GM12878 (cell line): Measurements from ENCODE around the gene SF3B4. TPM values are rescaled to one million over a fixed set of nuclear protein-coding genes. Genes with fewer than 3 reads are reported as not detected.

Source experiments
- ATAC-seq: fragments of 200-7000 bp; cut with Tn5 transposase; 3 replicates; pipeline ENCODE4 v1.9.1; 2020; ENCODE audit warnings: mild to moderate bottlenecking, moderate library complexity
- BruUV-seq: library from RNA; stranded (reverse); fragments of 400-500 nt; replicated peaks from 2 replicates; lab custom pipeline; 2021; lab: Mats Ljungman, UMichigan
- CTCF ChIA-PET: fragments of 300-600 bp; sonication (Branson Sonifier 250); formaldehyde crosslinking; extraction: SDS; loops from one replicate; lab custom pipeline; 2021; ENCODE audit warnings: inconsistent platforms; lab: Yijun Ruan, JAX
- POLR2A ChIA-PET: fragments of 350-600 bp; formaldehyde crosslinking; extraction: SDS; loops from one replicate; lab custom pipeline; 2021; ENCODE audit warnings: inconsistent platforms; lab: Charles Lee
- RAD21 ChIA-PET: fragments of 300-600 bp; sonication (Branson Sonifier 250); formaldehyde crosslinking; loops from one replicate; lab custom pipeline; 2023; ENCODE audit warnings: antibody characterized with exemption; ENCODE audit not compliant: unreplicated experiment; lab: Charles Lee
- SMC1A ChIA-PET: fragments of 300-600 bp; sonication (Branson Sonifier 250); formaldehyde crosslinking; loops from one replicate; lab custom pipeline; 2023; ENCODE audit not compliant: unreplicated experiment, uncharacterized antibody; lab: Charles Lee
- DNase-seq: peaks from one replicate; pipeline ENCODE4 v3.0.0-alpha.2; 2011; ENCODE audit warnings: low read depth, low spot score
- FAIRE-seq: peaks from 3 replicates; lab custom pipeline; 2011; peaks lifted over from hg19 to GRCh38; lab: Jason Lieb, UNC
- H2AFZ ChIP-seq: 2 replicates; pipeline ENCODE4 v1.6.0; 2011; ENCODE audit warnings: low read depth, low read length, control low read depth; ENCODE audit not compliant: control insufficient read depth
- H3K27ac ChIP-seq: 2 replicates; pipeline ENCODE4 v1.5.1; 2011; ENCODE audit warnings: control low read depth; ENCODE audit not compliant: control insufficient read depth, insufficient read depth
- H3K27me3 ChIP-seq, 2 experiments: replicated peaks in 1 of 2; 2 replicates each; pipeline versions ENCODE4 v1.6.0 to v1.6.1; 2011; ENCODE audit warnings: low read length in 1 of 2; ENCODE audit not compliant: control insufficient read depth in 2 of 2, insufficient read depth in 2 of 2
- H3K36me3 ChIP-seq, 2 experiments: 2 replicates each; pipeline ENCODE4 v1.5.1; 2011; ENCODE audit warnings: low read length in 1 of 2; ENCODE audit not compliant: control insufficient read depth in 2 of 2, insufficient read depth in 2 of 2
- H3K4me1 ChIP-seq: 2 replicates; pipeline ENCODE4 v1.6.1; 2011; ENCODE audit warnings: mild to moderate bottlenecking, low read length, moderate library complexity, mixed read lengths; ENCODE audit not compliant: control insufficient read depth, insufficient read depth
- H3K4me2 ChIP-seq: 2 replicates; pipeline ENCODE4 v1.6.0; 2011; ENCODE audit warnings: control low read depth; ENCODE audit not compliant: control insufficient read depth, insufficient read depth
- H3K4me3 ChIP-seq: fragments of 200-600 bp; sonication (generic); 2 replicates; pipeline ENCODE4 v1.5.1; 2016
- H3K79me2 ChIP-seq: 2 replicates; pipeline ENCODE4 v1.6.0; 2011; ENCODE audit warnings: low read length; ENCODE audit not compliant: control insufficient read depth, insufficient read depth
- H3K9ac ChIP-seq: 2 replicates; pipeline ENCODE4 v1.8.0; 2011; ENCODE audit warnings: low read length, control low read depth, mixed read lengths; ENCODE audit not compliant: control insufficient read depth, insufficient read depth
- H3K9me3 ChIP-seq: replicated peaks from 3 replicates; pipeline ENCODE4 v1.5.1; 2011; ENCODE audit warnings: mild to moderate bottlenecking, low read length; ENCODE audit not compliant: control insufficient read depth, insufficient read depth
- H4K20me1 ChIP-seq: 2 replicates; pipeline ENCODE4 v1.6.0; 2011; ENCODE audit not compliant: control insufficient read depth, insufficient read depth
- EED ChIP-seq: sonication (generic); IDR thresholded peaks from 2 replicates; pipeline ENCODE4 v1.6.1; 2016; ENCODE audit warnings: antibody characterized with exemption, low read depth
- IKZF1 ChIP-seq: fragments of 450-650 bp; conservative IDR thresholded peaks from 2 replicates; pipeline ENCODE4 v1.6.1; 2017; ENCODE audit warnings: antibody characterized with exemption, mild to moderate bottlenecking
- TCF3 ChIP-seq: IDR thresholded peaks from 2 replicates; pipeline ENCODE4 v1.6.1; 2012; ENCODE audit warnings: low read depth, mild to moderate bottlenecking, low read length, borderline replicate concordance; ENCODE audit not compliant: insufficient read depth
- ZZZ3 ChIP-seq: IDR thresholded peaks from 2 replicates; pipeline ENCODE4 v1.6.1; 2011; ENCODE audit warnings: low read depth; ENCODE audit not compliant: control insufficient read depth, insufficient read length
- WGBS: methylation state at CpG from one replicate; pipeline ENCODE4 v1.1.6; 2016; ENCODE audit warnings: low lambda C conversion rate; ENCODE audit not compliant: insufficient replicate concordance, insufficient coverage; ENCODE audit errors: missing lambda C conversion rate; 5-methylcytosine and 5-hydroxymethylcytosine counted together
- in situ Hi-C: fragments of 300-500 bp; cut with MboI; formaldehyde crosslinking; loops from 9 replicates; pipeline ENCODE4 v1.14.3; 2018; ENCODE audit warnings: mixed read lengths
- intact Hi-C: fragments of 100-400 bp; cut with micrococcal nuclease; formaldehyde crosslinking; loops from one replicate; pipeline ENCODE4 v1.14.2; 2022; ENCODE audit not compliant: unreplicated experiment
- polyA plus RNA-seq, 11 experiments: library from polyadenylated mRNA; depleted of rRNA in 4 of 11; unstranded in 6 of 11; stranded (reverse) in 5 of 11; fragments of >200 nt; fragmentation: Nextera tagmentation in 4 of 11; fragmentation: Illumina TruSeq in 1 of 11; extraction: Ambion mirVana in 4 of 11; extraction: Trizol in 1 of 11; gene quantifications; 1 replicate in 1 of 11; 2 replicates in 10 of 11; pipeline versions ENCODE4 v1.2.1 to v1.2.3, GENCODE V29; 2011 to 2016; ENCODE audit warnings: inconsistent platforms in 2 of 11, missing spikeins in 2 of 11, low read depth in 1 of 11
- total RNA-seq, 4 experiments: library from RNA; depleted of rRNA in 3 of 4; stranded (reverse); fragments of >200 nt in 3 of 4; fragmentation: Illumina TruSeq in 1 of 4; extraction: Trizol in 1 of 4; gene quantifications; 2 replicates each; pipeline versions ENCODE4 v1.2.1 to v1.2.3, GENCODE V29; 2013 to 2021
- TF ChIP-seq, protein P1 (sequence below): fragments of 450-650 bp; formaldehyde crosslinking; IDR thresholded peaks from 2 replicates; pipeline ENCODE4 v1.4.0; 2020; ENCODE audit warnings: mild to moderate bottlenecking, moderate library complexity
- TF ChIP-seq, protein P2 (sequence below): IDR thresholded peaks from 2 replicates; pipeline ENCODE4 v1.6.1; 2012; ENCODE audit warnings: low read depth, low read length, improper control_type of control experiment
- TF ChIP-seq, protein P3 (sequence below): fragments of 150-350 bp; IDR thresholded peaks from 2 replicates; pipeline ENCODE4 v1.6.1; 2016; ENCODE audit warnings: low read depth, low read length

The SF3B4 gene
- total and polyA plus RNA-seq, 10 of the 15 experiments (the other 5 are each of a cell fraction or from before 2014, with no cell fraction given) = 1.9 to 146 (median 27.5) TPM

DNA sequence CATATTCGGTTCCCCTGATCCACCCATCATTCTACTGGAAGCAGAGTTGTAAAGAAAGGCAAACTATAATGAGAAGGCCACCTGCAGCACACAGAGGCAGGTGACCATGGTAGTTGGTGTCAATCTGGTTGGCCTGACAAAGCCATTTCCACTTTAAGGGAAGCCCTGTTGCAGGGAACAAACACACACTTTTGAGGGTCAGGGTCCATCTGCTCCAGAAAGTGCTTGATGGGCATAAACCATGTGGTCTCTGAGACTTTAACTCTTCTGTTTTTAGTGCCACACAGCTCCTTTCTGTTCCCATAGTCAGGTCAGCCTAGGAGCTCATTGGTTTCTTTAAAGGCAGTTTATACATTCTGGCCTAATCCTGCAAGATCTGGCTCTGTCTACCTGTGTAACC lies 45.7 kb downstream of the SF3B4 start:
- in situ Hi-C loops = no loop called here
- BruUV-seq = no TSS peak
- Histone ChIP-seq H3K9ac (no peak overlapping the region), H4K20me1 (no peaks in the 10 kb centered on the region), H3K9me3 (no peaks in the 10 kb centered on the region), H3K4me2 (no peak overlapping the region; the same call in 1 of the 2 replicates), H3K4me3 (no peak overlapping the region)
- intact Hi-C loops = no loop called here
- RAD21 ChIA-PET = no interaction called here
- SMC1A ChIA-PET = no interaction called here
- no peak for FAIRE-seq
- TF ChIP-seq, protein P1, sequence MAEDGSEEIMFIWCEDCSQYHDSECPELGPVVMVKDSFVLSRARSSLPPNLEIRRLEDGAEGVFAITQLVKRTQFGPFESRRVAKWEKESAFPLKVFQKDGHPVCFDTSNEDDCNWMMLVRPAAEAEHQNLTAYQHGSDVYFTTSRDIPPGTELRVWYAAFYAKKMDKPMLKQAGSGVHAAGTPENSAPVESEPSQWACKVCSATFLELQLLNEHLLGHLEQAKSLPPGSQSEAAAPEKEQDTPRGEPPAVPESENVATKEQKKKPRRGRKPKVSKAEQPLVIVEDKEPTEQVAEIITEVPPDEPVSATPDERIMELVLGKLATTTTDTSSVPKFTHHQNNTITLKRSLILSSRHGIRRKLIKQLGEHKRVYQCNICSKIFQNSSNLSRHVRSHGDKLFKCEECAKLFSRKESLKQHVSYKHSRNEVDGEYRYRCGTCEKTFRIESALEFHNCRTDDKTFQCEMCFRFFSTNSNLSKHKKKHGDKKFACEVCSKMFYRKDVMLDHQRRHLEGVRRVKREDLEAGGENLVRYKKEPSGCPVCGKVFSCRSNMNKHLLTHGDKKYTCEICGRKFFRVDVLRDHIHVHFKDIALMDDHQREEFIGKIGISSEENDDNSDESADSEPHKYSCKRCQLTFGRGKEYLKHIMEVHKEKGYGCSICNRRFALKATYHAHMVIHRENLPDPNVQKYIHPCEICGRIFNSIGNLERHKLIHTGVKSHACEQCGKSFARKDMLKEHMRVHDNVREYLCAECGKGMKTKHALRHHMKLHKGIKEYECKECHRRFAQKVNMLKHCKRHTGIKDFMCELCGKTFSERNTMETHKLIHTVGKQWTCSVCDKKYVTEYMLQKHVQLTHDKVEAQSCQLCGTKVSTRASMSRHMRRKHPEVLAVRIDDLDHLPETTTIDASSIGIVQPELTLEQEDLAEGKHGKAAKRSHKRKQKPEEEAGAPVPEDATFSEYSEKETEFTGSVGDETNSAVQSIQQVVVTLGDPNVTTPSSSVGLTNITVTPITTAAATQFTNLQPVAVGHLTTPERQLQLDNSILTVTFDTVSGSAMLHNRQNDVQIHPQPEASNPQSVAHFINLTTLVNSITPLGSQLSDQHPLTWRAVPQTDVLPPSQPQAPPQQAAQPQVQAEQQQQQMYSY (CRISPR knock-in tag) = no peak
- TF ChIP-seq, all 136 proteins: peak for 0
- POLR2A ChIA-PET = no interaction called here
- H3K27me3 ChIP-seq = no peaks in the 10 kb centered on the region
- whole genome bisulfite sequencing = 88% methylated on average over 1 of the region's 1 CpG
- CTCF ChIA-PET = no interaction called here
- DNase-seq (no peak), ATAC-seq (no peak)
- no peak overlapping the region for H2AFZ ChIP-seq
- peaks cover 17% of the 10 kb centered on the region for H3K79me2 ChIP-seq
- H3K4me1 ChIP-seq = no peaks in the 10 kb centered on the region
- no peaks in the 10 kb centered on the region for H3K36me3 ChIP-seq
- no peak overlapping the region for H3K27ac ChIP-seq

DNA sequence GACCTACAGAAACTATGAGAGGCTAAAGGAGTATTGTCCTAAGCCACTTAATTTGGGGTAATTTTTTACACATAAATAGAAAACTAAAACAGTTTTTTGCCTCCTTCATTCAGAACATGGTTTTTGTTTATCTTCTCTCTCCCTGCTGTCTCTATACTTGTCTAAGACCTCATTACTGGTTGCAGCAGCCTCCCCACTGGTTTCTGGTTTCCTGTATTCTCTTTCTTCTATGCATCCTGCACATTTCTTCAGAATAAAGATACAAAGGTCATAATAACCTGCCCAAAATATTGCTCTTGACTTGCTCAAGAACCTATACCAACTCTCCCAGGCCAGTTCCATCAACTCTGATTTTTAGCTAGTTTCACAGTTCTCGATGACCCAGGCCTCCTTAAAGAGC lies 48.0 kb downstream of the SF3B4 start:
- H3K4me3 ChIP-seq = no peak overlapping the region
- intact Hi-C loops = no loop called here
- FAIRE-seq (no peak), ATAC-seq (no peak), DNase-seq (no peak)
- no peak for TF ChIP-seq EED
- TF ChIP-seq IKZF1 = no peak
- TF ChIP-seq, protein P2, sequence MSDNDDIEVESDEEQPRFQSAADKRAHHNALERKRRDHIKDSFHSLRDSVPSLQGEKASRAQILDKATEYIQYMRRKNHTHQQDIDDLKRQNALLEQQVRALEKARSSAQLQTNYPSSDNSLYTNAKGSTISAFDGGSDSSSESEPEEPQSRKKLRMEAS = no peak
- TF ChIP-seq, protein P3, sequence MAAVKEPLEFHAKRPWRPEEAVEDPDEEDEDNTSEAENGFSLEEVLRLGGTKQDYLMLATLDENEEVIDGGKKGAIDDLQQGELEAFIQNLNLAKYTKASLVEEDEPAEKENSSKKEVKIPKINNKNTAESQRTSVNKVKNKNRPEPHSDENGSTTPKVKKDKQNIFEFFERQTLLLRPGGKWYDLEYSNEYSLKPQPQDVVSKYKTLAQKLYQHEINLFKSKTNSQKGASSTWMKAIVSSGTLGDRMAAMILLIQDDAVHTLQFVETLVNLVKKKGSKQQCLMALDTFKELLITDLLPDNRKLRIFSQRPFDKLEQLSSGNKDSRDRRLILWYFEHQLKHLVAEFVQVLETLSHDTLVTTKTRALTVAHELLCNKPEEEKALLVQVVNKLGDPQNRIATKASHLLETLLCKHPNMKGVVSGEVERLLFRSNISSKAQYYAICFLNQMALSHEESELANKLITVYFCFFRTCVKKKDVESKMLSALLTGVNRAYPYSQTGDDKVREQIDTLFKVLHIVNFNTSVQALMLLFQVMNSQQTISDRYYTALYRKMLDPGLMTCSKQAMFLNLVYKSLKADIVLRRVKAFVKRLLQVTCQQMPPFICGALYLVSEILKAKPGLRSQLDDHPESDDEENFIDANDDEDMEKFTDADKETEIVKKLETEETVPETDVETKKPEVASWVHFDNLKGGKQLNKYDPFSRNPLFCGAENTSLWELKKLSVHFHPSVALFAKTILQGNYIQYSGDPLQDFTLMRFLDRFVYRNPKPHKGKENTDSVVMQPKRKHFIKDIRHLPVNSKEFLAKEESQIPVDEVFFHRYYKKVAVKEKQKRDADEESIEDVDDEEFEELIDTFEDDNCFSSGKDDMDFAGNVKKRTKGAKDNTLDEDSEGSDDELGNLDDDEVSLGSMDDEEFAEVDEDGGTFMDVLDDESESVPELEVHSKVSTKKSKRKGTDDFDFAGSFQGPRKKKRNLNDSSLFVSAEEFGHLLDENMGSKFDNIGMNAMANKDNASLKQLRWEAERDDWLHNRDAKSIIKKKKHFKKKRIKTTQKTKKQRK = no peak
- TF ChIP-seq ZZZ3 = no peak
- TF ChIP-seq TCF3 = no peak
- ChIA-PET RAD21 (no interaction called here), CTCF (no interaction called here), POLR2A (no interaction called here), SMC1A (no interaction called here)
- H3K27ac ChIP-seq = no peak overlapping the region
- no peaks in the 10 kb centered on the region for H4K20me1 ChIP-seq
- H3K9ac ChIP-seq = no peak overlapping the region
- 54% methylated on average over 1 of the region's 1 CpG for WGBS
- BruUV-seq = no TSS peak
- H3K4me1 ChIP-seq = no peaks in the 10 kb centered on the region
- H3K36me3 ChIP-seq = no peaks in the 10 kb centered on the region
- no peak overlapping the region for H2AFZ ChIP-seq
- H3K79me2 ChIP-seq = peaks cover 4% of the 10 kb centered on the region
- H3K9me3 ChIP-seq = no peaks in the 10 kb centered on the region
- H3K27me3 ChIP-seq = no peaks in the 10 kb centered on the region
- H3K4me2 ChIP-seq = no peak overlapping the region
- in situ Hi-C loops = no loop called here
